ENCODE measurements around the gene MGAT5.

MGAT5 gene

GRCh38 chr2:134301099-134301927 is 47.4 kb downstream of the MGAT5 start:
- Mint-ChIP-seq H3K4me3 (no peak overlapping the region), H3K27ac (no peak overlapping the region), H3K9me3 (peaks cover 10% of the 10 kb centered on the region), H3K4me1 (peaks cover 7% of the 10 kb centered on the region), H3K27me3 (ENCODE audit: low read depth, poor library complexity) (no peaks in the 10 kb centered on the region), H3K36me3 (ENCODE audit: low read depth) (peaks cover 16% of the 10 kb centered on the region)
- TF ChIP-seq, protein P1, sequence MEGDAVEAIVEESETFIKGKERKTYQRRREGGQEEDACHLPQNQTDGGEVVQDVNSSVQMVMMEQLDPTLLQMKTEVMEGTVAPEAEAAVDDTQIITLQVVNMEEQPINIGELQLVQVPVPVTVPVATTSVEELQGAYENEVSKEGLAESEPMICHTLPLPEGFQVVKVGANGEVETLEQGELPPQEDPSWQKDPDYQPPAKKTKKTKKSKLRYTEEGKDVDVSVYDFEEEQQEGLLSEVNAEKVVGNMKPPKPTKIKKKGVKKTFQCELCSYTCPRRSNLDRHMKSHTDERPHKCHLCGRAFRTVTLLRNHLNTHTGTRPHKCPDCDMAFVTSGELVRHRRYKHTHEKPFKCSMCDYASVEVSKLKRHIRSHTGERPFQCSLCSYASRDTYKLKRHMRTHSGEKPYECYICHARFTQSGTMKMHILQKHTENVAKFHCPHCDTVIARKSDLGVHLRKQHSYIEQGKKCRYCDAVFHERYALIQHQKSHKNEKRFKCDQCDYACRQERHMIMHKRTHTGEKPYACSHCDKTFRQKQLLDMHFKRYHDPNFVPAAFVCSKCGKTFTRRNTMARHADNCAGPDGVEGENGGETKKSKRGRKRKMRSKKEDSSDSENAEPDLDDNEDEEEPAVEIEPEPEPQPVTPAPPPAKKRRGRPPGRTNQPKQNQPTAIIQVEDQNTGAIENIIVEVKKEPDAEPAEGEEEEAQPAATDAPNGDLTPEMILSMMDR (IDR thresholded peaks at IDR 0.05): no peak
- DNase-seq: no peak

DNA sequence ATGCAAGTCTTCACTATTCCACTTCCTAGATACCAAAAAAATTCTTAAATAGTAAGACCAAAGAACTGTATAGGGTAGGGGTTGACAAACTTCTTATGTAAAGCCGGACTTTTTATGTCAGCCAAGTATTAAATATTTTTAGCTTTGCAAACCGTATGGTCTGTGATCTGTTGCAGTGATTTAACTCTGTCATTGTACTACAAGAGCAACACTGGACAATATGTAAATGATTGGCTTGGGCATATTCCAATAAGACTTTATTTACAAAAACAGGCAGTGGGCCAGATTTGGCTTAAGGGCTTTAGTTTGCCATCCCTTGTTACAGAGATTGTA is 48.0 kb downstream of the MGAT5 start:
- Mint-ChIP-seq H3K9me3 (peaks cover 10% of the 10 kb centered on the region), H3K27me3 (ENCODE audit: low read depth, poor library complexity) (no peaks in the 10 kb centered on the region), H3K4me1 (peaks cover 13% of the 10 kb centered on the region), H3K36me3 (ENCODE audit: low read depth) (peaks cover 11% of the 10 kb centered on the region), H3K4me3 (no peak overlapping the region), H3K27ac (no peak overlapping the region)
- TF ChIP-seq, protein P1 (IDR thresholded peaks at IDR 0.05): no peak
- no peak for DNase-seq

GRCh38 chr2:134304394-134305108 is 50.7 kb downstream of the MGAT5 start:
- Mint-ChIP-seq H3K27me3 (ENCODE audit: low read depth, poor library complexity) (no peaks in the 10 kb centered on the region), H3K36me3 (ENCODE audit: low read depth) (peaks cover 19% of the 10 kb centered on the region), H3K9me3 (peaks cover 20% of the 10 kb centered on the region), H3K4me1 (peaks cover 22% of the 10 kb centered on the region), H3K4me3 (no peak overlapping the region), H3K27ac (no peak overlapping the region)
- TF ChIP-seq, protein P1 (IDR thresholded peaks at IDR 0.05): no peak
- no peak for DNase-seq

DNA sequence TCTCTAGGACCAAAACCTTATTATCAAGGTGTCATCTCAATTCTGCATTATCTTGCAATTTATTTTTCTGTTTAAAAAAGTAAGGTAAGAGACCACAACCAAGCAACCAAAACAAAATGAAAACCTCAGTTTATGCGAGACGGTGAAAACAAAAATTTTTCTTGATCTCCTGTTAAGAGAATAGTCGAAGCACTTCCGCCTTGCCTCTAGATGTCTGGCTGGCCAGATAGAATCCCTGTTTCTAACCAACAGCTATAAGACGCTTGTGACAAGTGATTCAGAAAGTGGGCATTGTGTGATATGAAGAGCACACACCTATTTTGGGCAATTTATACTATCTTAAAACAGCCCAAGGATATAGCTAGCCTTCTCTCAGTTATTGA is 51.2 kb downstream of the MGAT5 start:
- Mint-ChIP-seq H3K4me1 (peaks cover 22% of the 10 kb centered on the region), H3K27me3 (ENCODE audit: low read depth, poor library complexity) (no peaks in the 10 kb centered on the region), H3K4me3 (no peak overlapping the region), H3K27ac (no peak overlapping the region), H3K36me3 (ENCODE audit: low read depth) (peaks cover 23% of the 10 kb centered on the region), H3K9me3 (peaks cover 20% of the 10 kb centered on the region)
- DNase-seq: no peak
- TF ChIP-seq, protein P1 (IDR thresholded peaks at IDR 0.05): no peak

- H3K36me3 Mint-ChIP-seq (ENCODE audit: low read depth): peaks cover 23% of the 10 kb centered on the region
- no peak overlapping the region for H3K27ac Mint-ChIP-seq
- peaks cover 18% of the 10 kb centered on the region for H3K4me1 Mint-ChIP-seq
- no peak overlapping the region for H3K4me3 Mint-ChIP-seq
- peaks cover 20% of the 10 kb centered on the region for H3K9me3 Mint-ChIP-seq
- TF ChIP-seq, protein P1 (IDR thresholded peaks at IDR 0.05): no peak
- DNase-seq: no peak
- no peaks in the 10 kb centered on the region for H3K27me3 Mint-ChIP-seq (ENCODE audit: low read depth, poor library complexity)
These were observed 52.6 kb downstream of the MGAT5 start for GRCh38 chr2:134306521-134306920.

All from nephron progenitor cell (in vitro differentiated cells).